Pancreas (tissue), 10 donors: Measurements from ENCODE around the gene MTUS2. TPM values are rescaled to one million over a fixed set of nuclear protein-coding genes. Genes with fewer than 3 reads are reported as not detected.
A peak's percentile ranks its signal among the peaks of the same experiment; 100 is the strongest.

Source experiments
- ATAC-seq, 4 donors: fragments of 200-7000 bp; cut with Tn5 transposase; one replicate each; pipeline versions ENCODE4 v1.8.0 to v1.9.1; 2020; ENCODE audit warnings: mild to moderate bottlenecking in 4 of 4, moderate library complexity in 4 of 4
- DNase-seq, 6 donors: peaks; one replicate each; pipeline ENCODE4 v3.0.0-alpha.2; 2020
- FAIRE-seq: peaks from 2 replicates; lab custom pipeline; 2012; peaks lifted over from hg19 to GRCh38; lab: Jason Lieb, UNC
- H3K27ac ChIP-seq, 4 donors: fragments of 200-600 bp; sonication (generic); 1 replicate in 3 of 4; 2 replicates in 1 of 4; pipeline versions ENCODE4 v1.5.0 to v1.8.0; 2020
- H3K27me3 ChIP-seq, 4 donors: fragments of 200-600 bp; one replicate each; pipeline ENCODE4 v1.8.0; 2021
- H3K36me3 ChIP-seq, 3 donors: fragments of 200-600 bp; sonication (generic) in 1 of 3; one replicate each; pipeline versions ENCODE4 v1.5.0 to v1.8.0; 2020 to 2021
- H3K4me1 ChIP-seq, 3 donors: fragments of 200-600 bp; one replicate each; pipeline ENCODE4 v1.8.0; 2021
- H3K4me3 ChIP-seq, 4 donors: fragments of 200-600 bp; sonication (generic) in 2 of 4; one replicate each; pipeline versions ENCODE4 v1.5.0 to v1.8.0; 2020 to 2021
- H3K9me3 ChIP-seq, 4 donors: fragments of 200-600 bp; one replicate each; pipeline ENCODE4 v1.8.0; 2021
- CTCF ChIP-seq, 4 donors: fragments of 200-600 bp; sonication (generic) in 3 of 4; IDR thresholded peaks; one replicate each; pipeline versions ENCODE4 v1.5.0 to v1.8.0; 2021; ENCODE audit warnings: antibody characterized with exemption in 4 of 4
- WGBS, 2 donors: extraction: QIAGEN DNeasy Blood & Tissue Kit; methylation state at CpG; one replicate each; pipeline ENCODE4 v1.1.7; 2013; 5-methylcytosine and 5-hydroxymethylcytosine counted together
- intact Hi-C, 3 donors: fragments of 100-400 bp; cut with DNase I; formaldehyde crosslinking; loops; one replicate each; pipeline versions ENCODE4 v1.11.1 to v1.14.2; 2022
- polyA plus RNA-seq, 2 donors: library from polyadenylated mRNA; stranded (reverse); fragments of 200-250 nt; gene quantifications; one replicate each; pipeline ENCODE4 v1.2.3, GENCODE V29; 2013
- total RNA-seq, 6 donors: library from RNA; stranded (reverse); fragmentation: NEBNext Ultra II Directional in 4 of 6; extraction: Animal tissue kit (Norgen Biotek cat#: 25700) in 4 of 6; gene quantifications; one replicate each; pipeline versions ENCODE4 v1.2.1 to v1.2.4, GENCODE V29; 2021 to 2023
- donor health status: healthy with polysubstance abuse.
- donor health status: DM: no; HTN: no; CAD: no; lungs with moderate emphysema.
- donor health status: DM: no; HTN: no; CAD: no.
- donor health status: control.
- donor health status: control.
- donor health status: Bipolar disorder and iron deficiency.
- donor health status: DM: yes; HTN: yes; CAD: no.
- donor health status: DM: no; HTN: no; CAD: no.
- donor health status: DM: no; HTN: no; CAD: no.
- donor health status: DM: yes; HTN: yes; CAD: no.

Gene MTUS2
- total and polyA plus RNA-seq, 8 donors = 2.2 to 9.0 (median 4.8) TPM

GRCh38 chr13:29504691-29505090 is 684.6 kb downstream of the MTUS2 start:
- DNase-seq (peak in 1 of 6 donors; percentile 43), ATAC-seq (no peak), FAIRE-seq (no peak)
- intact Hi-C loops = loop anchor here in 1 of 3 donors (10.0 kb wide), 1 partner anchor 610 kb away; no protein-coding TSS in a partner anchor
- Histone ChIP-seq H3K27me3 (no peaks in the 10 kb centered on the region), H3K36me3 (no peaks in the 10 kb centered on the region), H3K27ac (no peak overlapping the region), H3K4me3 (no peak overlapping the region), H3K4me1 (no peaks in the 10 kb centered on the region), H3K9me3 (no peaks in the 10 kb centered on the region)
- 94 to 96% methylated on average over 15 of the region's 15 CpGs for WGBS, 2 donors
- no peak for TF ChIP-seq CTCF (IDR thresholded peaks at IDR 0.05)

GRCh38 chr13:29505511-29505910 is 685.4 kb downstream of the MTUS2 start:
- FAIRE-seq = no peak

GRCh38 chr13:29505950-29506349 is 685.8 kb downstream of the MTUS2 start:
- no peak overlapping the region for H3K4me3 ChIP-seq
- WGBS, 2 donors = 42 to 46% methylated on average over 10 of the region's 10 CpGs
- no peak overlapping the region for H3K27ac ChIP-seq
- no peaks in the 10 kb centered on the region for H3K9me3 ChIP-seq
- intact Hi-C loops = loop anchor here in 1 of 3 donors (10.0 kb wide), 1 partner anchor 609 kb away; no protein-coding TSS in a partner anchor
- no peak for TF ChIP-seq CTCF (IDR thresholded peaks at IDR 0.05)
- no peak for ATAC-seq
- H3K27me3 ChIP-seq = no peaks in the 10 kb centered on the region
- no peaks in the 10 kb centered on the region for H3K36me3 ChIP-seq
- DNase-seq = no peak
- no peaks in the 10 kb centered on the region for H3K4me1 ChIP-seq
- FAIRE-seq = no peak

More at GRCh38 chr13:29505511-29505910, 685.4 kb downstream of the MTUS2 start:
- no peaks in the 10 kb centered on the region for H3K27me3 ChIP-seq
- H3K9me3 ChIP-seq = no peaks in the 10 kb centered on the region
- ATAC-seq (no peak), DNase-seq (no peak)
- WGBS, 2 donors = 72 to 82% methylated on average over 17 of the region's 17 CpGs
- no peak overlapping the region for H3K4me3 ChIP-seq
- TF ChIP-seq CTCF (IDR thresholded peaks at IDR 0.05) = no peak
- no peak overlapping the region for H3K27ac ChIP-seq
- H3K4me1 ChIP-seq = no peaks in the 10 kb centered on the region
- no peaks in the 10 kb centered on the region for H3K36me3 ChIP-seq
- intact Hi-C loops = loop anchor here in 1 of 3 donors (10.0 kb wide), 1 partner anchor 609 kb away; no protein-coding TSS in a partner anchor

GRCh38 chr13:29507356-29507755 is 687.2 kb downstream of the MTUS2 start:
- intact Hi-C loops = loop anchor here in 1 of 3 donors (10.0 kb wide), 1 partner anchor 607 kb away; no protein-coding TSS in a partner anchor
- WGBS, 2 donors = 39 to 51% methylated on average over 14 of the region's 14 CpGs

More at GRCh38 chr13:29507356-29507755, 687.2 kb downstream of the MTUS2 start:
- no peak for TF ChIP-seq CTCF (IDR thresholded peaks at IDR 0.05)
- ATAC-seq (peak; percentile 37 to 68 (median 57)), DNase-seq (peak in 1 of 6 donors; percentile 37), FAIRE-seq (no peak)
- Histone ChIP-seq H3K9me3 (no peaks in the 10 kb centered on the region), H3K27me3 (no peaks in the 10 kb centered on the region), H3K4me1 (no peaks in the 10 kb centered on the region), H3K27ac (no peak overlapping the region), H3K4me3 (no peak overlapping the region), H3K36me3 (peaks cover 0 to 9% (median 0%) of the 10 kb centered on the region in 3 donors)
